IMR-90 (cell line): ENCODE measurements around the gene OSER1. TPM values are rescaled to one million over a fixed set of nuclear protein-coding genes. Genes with fewer than 3 reads are reported as not detected.
A peak's percentile ranks its signal among the peaks of the same experiment; 100 is the strongest.

Experiments
- ATAC-seq: fragments of 200-7000 bp; cut with Tn5 transposase; 2 replicates; pipeline ENCODE4 v1.9.1; 2020; ENCODE audit warnings: low read depth, mild to moderate bottlenecking, moderate library complexity
- BruUV-seq: library from RNA; stranded (reverse); fragments of 400-500 nt; replicated peaks from 2 replicates; lab custom pipeline; 2021; lab: Mats Ljungman, UMichigan
- CTCF ChIA-PET: fragments of 300-600 bp; formaldehyde crosslinking; extraction: SDS; loops from one replicate; lab custom pipeline; 2021; ENCODE audit warnings: antibody characterized with exemption; lab: Yijun Ruan, JAX
- POLR2A ChIA-PET: fragments of 300-600 bp; sonication (Branson Sonifier 250); formaldehyde crosslinking; loops from one replicate; lab custom pipeline; 2022; ENCODE audit warnings: antibody characterized with exemption; ENCODE audit not compliant: unreplicated experiment; lab: Charles Lee
- DNase-seq: peaks from one replicate; pipeline ENCODE4 v3.0.0; 2013
- H2AFZ ChIP-seq: replicated peaks from 2 replicates; pipeline ENCODE3; 2013; ENCODE audit warnings: low read length, mild to moderate bottlenecking; ENCODE audit not compliant: poor library complexity
- H2AK5ac ChIP-seq: 2 replicates; pipeline ENCODE4 v1.6.1; 2013; ENCODE audit warnings: low read depth, low read length, inconsistent platforms
- H2AK9ac ChIP-seq: replicated peaks from 2 replicates; pipeline ENCODE3; 2013; ENCODE audit warnings: mild to moderate bottlenecking, low read depth, low read length, moderate library complexity; ENCODE audit not compliant: poor library complexity
- H2BK120ac ChIP-seq: 2 replicates; pipeline ENCODE4 v1.6.1; 2013; ENCODE audit warnings: low read depth, low read length, inconsistent platforms
- H2BK15ac ChIP-seq: 3 replicates; pipeline ENCODE4 v1.6.1; 2013; ENCODE audit warnings: low read depth, low read length, inconsistent platforms
- H2BK20ac ChIP-seq: 2 replicates; pipeline ENCODE4 v1.6.1; 2013; ENCODE audit warnings: low read depth, mild to moderate bottlenecking, inconsistent platforms, low read length, moderate library complexity
- H2BK5ac ChIP-seq: 2 replicates; pipeline ENCODE4 v1.6.1; 2013; ENCODE audit warnings: mild to moderate bottlenecking, low read depth, low read length, inconsistent platforms; ENCODE audit not compliant: poor library complexity, severe bottlenecking
- H3K14ac ChIP-seq: replicated peaks from 2 replicates; pipeline ENCODE4 v1.6.1; 2013; ENCODE audit warnings: low read depth, low read length, inconsistent platforms
- H3K18ac ChIP-seq: 2 replicates; pipeline ENCODE4 v1.6.1; 2013; ENCODE audit warnings: low read depth, low read length, control low read depth
- H3K23ac ChIP-seq: 2 replicates; pipeline ENCODE4 v1.6.1; 2013; ENCODE audit warnings: low read depth, low read length, inconsistent platforms
- H3K27ac ChIP-seq: 2 replicates; pipeline ENCODE4 v1.5.1; 2013; ENCODE audit warnings: mild to moderate bottlenecking, control low read depth, low read length; ENCODE audit not compliant: insufficient read depth
- H3K27me3 ChIP-seq: 2 replicates; pipeline ENCODE4 v1.6.1; 2013; ENCODE audit warnings: low read length; ENCODE audit not compliant: control insufficient read depth, insufficient read depth
- H3K36me3 ChIP-seq: 2 replicates; pipeline ENCODE4 v1.6.1; 2013; ENCODE audit warnings: low read length, mixed read lengths; ENCODE audit not compliant: control insufficient read depth, insufficient read depth
- H3K4ac ChIP-seq: 2 replicates; pipeline ENCODE4 v1.6.1; 2013; ENCODE audit warnings: low read depth, low read length, inconsistent platforms
- H3K4me1 ChIP-seq: 2 replicates; pipeline ENCODE4 v1.6.1; 2013; ENCODE audit warnings: low read length, mixed read lengths; ENCODE audit not compliant: control insufficient read depth, insufficient read depth
- H3K4me2 ChIP-seq: 2 replicates; pipeline ENCODE4 v1.6.1; 2013; ENCODE audit warnings: low read depth, mild to moderate bottlenecking, control low read depth, low read length, moderate library complexity
- H3K4me3 ChIP-seq: 2 replicates; pipeline ENCODE4 v1.5.1; 2013; ENCODE audit warnings: low read depth, mild to moderate bottlenecking, control low read depth, low read length, moderate library complexity; ENCODE audit not compliant: insufficient read depth
- H3K56ac ChIP-seq: 2 replicates; pipeline ENCODE4 v1.6.1; 2013; ENCODE audit warnings: low read length, inconsistent platforms; ENCODE audit not compliant: insufficient read depth; ENCODE audit errors: extremely low read depth
- H3K79me1 ChIP-seq, 2 experiments: 2 replicates each; pipeline ENCODE4 v1.6.1; 2013; ENCODE audit warnings: low read length in 2 of 2, inconsistent platforms in 1 of 2, low read depth in 1 of 2
- H3K9ac ChIP-seq: 2 replicates; pipeline ENCODE4 v1.6.1; 2013; ENCODE audit warnings: low read depth, low read length, control low read depth
- H3K9me1 ChIP-seq: 2 replicates; pipeline ENCODE4 v1.6.1; 2013; ENCODE audit warnings: low read length, inconsistent platforms; ENCODE audit not compliant: insufficient read depth
- H3K9me3 ChIP-seq: 2 replicates; pipeline ENCODE4 v1.6.1; 2013; ENCODE audit warnings: low read length; ENCODE audit not compliant: control insufficient read depth, insufficient read depth
- H4K20me1 ChIP-seq: 2 replicates; pipeline ENCODE4 v1.6.1; 2013; ENCODE audit warnings: low read length, inconsistent platforms; ENCODE audit not compliant: insufficient read depth
- H4K5ac ChIP-seq: 2 replicates; pipeline ENCODE4 v1.6.1; 2013; ENCODE audit warnings: mild to moderate bottlenecking, low read depth, low read length, control low read depth
- H4K8ac ChIP-seq, 2 experiments: 2 replicates each; pipeline ENCODE4 v1.6.1; 2013; ENCODE audit warnings: low read depth in 2 of 2, low read length in 2 of 2, control low read depth in 1 of 2, inconsistent platforms in 1 of 2
- H4K91ac ChIP-seq: 2 replicates; pipeline ENCODE4 v1.6.1; 2013; ENCODE audit warnings: low read depth, low read length, inconsistent platforms; ENCODE audit not compliant: insufficient read depth
- MAFK ChIP-seq: IDR thresholded peaks from 2 replicates; pipeline ENCODE4 v1.6.1; 2012; ENCODE audit warnings: low read depth, low read length, improper control_type of control experiment
- MXI1 ChIP-seq: IDR thresholded peaks from 2 replicates; pipeline ENCODE4 v1.6.1; 2012; ENCODE audit warnings: low read depth, mild to moderate bottlenecking, low read length, moderate library complexity, borderline replicate concordance
- WGBS, 2 experiments: methylation state at CpG; one replicate each; pipeline versions ENCODE4 v1.1.5 to v1.1.7; 2013; ENCODE audit warnings: missing lambda C conversion rate in 2 of 2; ENCODE audit not compliant: insufficient read length in 1 of 2; ENCODE audit errors: extremely low coverage in 2 of 2; 5-methylcytosine and 5-hydroxymethylcytosine counted together
- dilution Hi-C: fragments of 300-500 bp; cut with HindIII; formaldehyde crosslinking; loops from one replicate; pipeline ENCODE4 v1.14.3; 2018; ENCODE audit warnings: low sequenced_read_pairs; ENCODE audit not compliant: unreplicated experiment
- in situ Hi-C: fragments of 300-500 bp; cut with MboI; formaldehyde crosslinking; loops from 3 replicates; pipeline ENCODE4 v1.14.3; 2019; ENCODE audit warnings: low sequenced_read_pairs, inconsistent platforms, mixed read lengths
- intact Hi-C: fragments of 100-400 bp; cut with micrococcal nuclease; formaldehyde crosslinking; loops from 2 replicates; pipeline ENCODE4 v1.10.0; 2022
- polyA plus RNA-seq, 3 experiments: library from polyadenylated mRNA; depleted of rRNA; stranded (reverse); fragments of >200 nt; gene quantifications; 2 replicates each; pipeline ENCODE4 v1.2.3, GENCODE V29; 2012; ENCODE audit warnings: low replicate concordance in 1 of 3
- total RNA-seq: library from RNA; depleted of rRNA; stranded (reverse); fragments of >200 nt; gene quantifications from 2 replicates; pipeline ENCODE4 v1.2.3, GENCODE V29; 2012

OSER1 gene
- total and polyA plus RNA-seq, 2 of the 4 experiments (the other 2 are of a cell fraction): 32.6 to 70.6 TPM

DNA sequence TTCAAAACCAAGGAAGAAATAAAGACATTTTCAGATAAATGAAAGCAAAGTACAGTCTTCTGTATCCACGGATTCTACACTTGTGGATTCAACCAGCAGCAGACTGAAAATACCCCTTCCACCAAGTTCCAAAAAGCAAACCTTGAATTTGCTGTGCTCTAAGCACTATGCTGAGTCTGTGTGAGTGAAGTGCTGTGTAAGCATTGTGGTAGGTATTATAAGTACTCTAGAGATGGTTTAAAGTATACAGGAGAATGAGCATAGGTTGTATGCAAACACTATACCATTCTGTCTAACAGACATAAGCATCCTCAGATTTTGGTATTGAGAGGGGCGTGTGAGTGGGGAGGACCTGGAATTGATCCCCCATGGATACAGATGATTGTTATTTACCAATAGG, 9.6 kb downstream of the OSER1 start:
- peak overlapping the region; percentile 83 for H2BK20ac ChIP-seq
- peaks cover 35% of the 10 kb centered on the region for H3K9me1 ChIP-seq
- peaks cover 8% of the 10 kb centered on the region for H4K20me1 ChIP-seq
- peak overlapping the region; percentile 75 for H3K14ac ChIP-seq
- dilution Hi-C loops: no loop called here
- peak overlapping the region; percentile 46; the same call in 1 of the 2 replicates for H2AK5ac ChIP-seq
- H3K18ac ChIP-seq: peak overlapping the region; percentile 81; the same call in 1 of the 2 replicates
- POLR2A ChIA-PET: no interaction called here
- no peaks in the 10 kb centered on the region for H3K27me3 ChIP-seq
- no peak overlapping the region for H4K91ac ChIP-seq
- peak overlapping the region; percentile 74; the same call in 1 of the 2 replicates for H3K23ac ChIP-seq
- CTCF ChIA-PET: no interaction called here
- no peak overlapping the region for H3K4me3 ChIP-seq
- H2AK9ac ChIP-seq: no peak overlapping the region
- no peak overlapping the region; the same call in 2 of the 3 replicates for H2BK15ac ChIP-seq
- peak overlapping the region; percentile 50; the same call in 1 of the 2 replicates for H4K5ac ChIP-seq
- intact Hi-C loops: loop anchor here (10.0 kb wide), 1 partner anchor 746 kb away; the partner anchor contains the start of gene SRSF6
- H3K36me3 ChIP-seq: peaks cover 44% of the 10 kb centered on the region
- no CpG with 5 or more reads among the region's 2 CpGs for WGBS, 2 experiments
- H2BK5ac ChIP-seq: peak overlapping the region; percentile 52
- ATAC-seq: no peak
- 0 out of 4 replicates have a peak overlapping the region, but pooled peaks of 1 of the 2 experiments have one; percentile 40 for H4K8ac ChIP-seq
- no TSS peak for BruUV-seq
- in situ Hi-C loops: no loop called here
- DNase-seq: no peak
- H2BK120ac ChIP-seq: peak overlapping the region; percentile 58
- no peaks in the 10 kb centered on the region for H3K9me3 ChIP-seq
- peaks cover 19% of the 10 kb centered on the region for H3K4me1 ChIP-seq
- H2AFZ ChIP-seq: no peak overlapping the region
- TF ChIP-seq MXI1 (no peak), MAFK (peak; percentile 45; the same call in 1 of the 2 replicates)
- peak overlapping the region; percentile 4; the same call in 1 of the 2 replicates for H3K27ac ChIP-seq
- H3K56ac ChIP-seq: no peak overlapping the region
- peak overlapping the region; percentile 39 for H3K4me2 ChIP-seq
- peak overlapping the region; percentile 25; the same call in 1 of the 2 replicates for H3K4ac ChIP-seq
- peaks cover 40 to 78% of the 10 kb centered on the region in 2 experiments for H3K79me1 ChIP-seq
- no peak overlapping the region for H3K9ac ChIP-seq
